Measurements from ENCODE around the gene MAPT. TPM values are rescaled to one million over a fixed set of nuclear protein-coding genes. Genes with fewer than 3 reads are reported as not detected.

The MAPT gene
- total RNA-seq = 0.49 and 1.1 TPM in 2 replicates

GRCh38 chr17:45894022-45894784 is at the start of gene MAPT:
TSS of gene MAPT (plus strand) at chr17:45894554. CDS start at chr17:45962338, 67,784 bp downstream.

GRCh38 chr17:45844695-45845375 is 49.5 kb upstream of the MAPT start, which contains the start of gene SPPL2C:
TSS of gene SPPL2C (plus strand) at chr17:45844881. CDS start at chr17:45844907, 26 bp downstream.

GRCh38 chr17:45998987-45999899 is 104.9 kb downstream of the MAPT start, which contains the start of gene STH:
TSS of gene STH (plus strand) at chr17:45999250. CDS start at chr17:45999280, 30 bp downstream.

Other genes with a start within 250 kb of the MAPT start
- gene CRHR1, start 110.2 kb upstream of the MAPT start, total RNA-seq = not detected in 2 replicates
- not detected in 2 replicates for gene SPPL2C, start 49.7 kb upstream of the MAPT start, total RNA-seq
- gene STH, start 104.7 kb downstream of the MAPT start, total RNA-seq = not detected in 2 replicates

Data from mesangial cell (primary cell).